Measurements from ENCODE around the gene SECTM1.

- TF ChIP-seq, protein P1, sequence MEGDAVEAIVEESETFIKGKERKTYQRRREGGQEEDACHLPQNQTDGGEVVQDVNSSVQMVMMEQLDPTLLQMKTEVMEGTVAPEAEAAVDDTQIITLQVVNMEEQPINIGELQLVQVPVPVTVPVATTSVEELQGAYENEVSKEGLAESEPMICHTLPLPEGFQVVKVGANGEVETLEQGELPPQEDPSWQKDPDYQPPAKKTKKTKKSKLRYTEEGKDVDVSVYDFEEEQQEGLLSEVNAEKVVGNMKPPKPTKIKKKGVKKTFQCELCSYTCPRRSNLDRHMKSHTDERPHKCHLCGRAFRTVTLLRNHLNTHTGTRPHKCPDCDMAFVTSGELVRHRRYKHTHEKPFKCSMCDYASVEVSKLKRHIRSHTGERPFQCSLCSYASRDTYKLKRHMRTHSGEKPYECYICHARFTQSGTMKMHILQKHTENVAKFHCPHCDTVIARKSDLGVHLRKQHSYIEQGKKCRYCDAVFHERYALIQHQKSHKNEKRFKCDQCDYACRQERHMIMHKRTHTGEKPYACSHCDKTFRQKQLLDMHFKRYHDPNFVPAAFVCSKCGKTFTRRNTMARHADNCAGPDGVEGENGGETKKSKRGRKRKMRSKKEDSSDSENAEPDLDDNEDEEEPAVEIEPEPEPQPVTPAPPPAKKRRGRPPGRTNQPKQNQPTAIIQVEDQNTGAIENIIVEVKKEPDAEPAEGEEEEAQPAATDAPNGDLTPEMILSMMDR (IDR thresholded peaks at IDR 0.05), result no peak
- no peak for TF ChIP-seq POLR2A (IDR thresholded peaks at IDR 0.05)
Measured at GRCh38 chr17:82365606-82366295, 32.2 kb upstream of the SECTM1 start.

Measured in Peyer's patch (tissue), 4 donors.